Jurkat, Clone E6-1 (cell line): Measurements from ENCODE around the gene RIN2.

Source experiments
- DNase-seq: peaks from one replicate; pipeline ENCODE4 v3.0.0-alpha.2; 2011; ENCODE audit warnings: low read depth, low spot score
- H3K4me3 ChIP-seq: 2 replicates; pipeline ENCODE4 v1.5.1; 2011; ENCODE audit warnings: mild to moderate bottlenecking, low read length, control low read depth, moderate library complexity

Gene RIN2

DNA sequence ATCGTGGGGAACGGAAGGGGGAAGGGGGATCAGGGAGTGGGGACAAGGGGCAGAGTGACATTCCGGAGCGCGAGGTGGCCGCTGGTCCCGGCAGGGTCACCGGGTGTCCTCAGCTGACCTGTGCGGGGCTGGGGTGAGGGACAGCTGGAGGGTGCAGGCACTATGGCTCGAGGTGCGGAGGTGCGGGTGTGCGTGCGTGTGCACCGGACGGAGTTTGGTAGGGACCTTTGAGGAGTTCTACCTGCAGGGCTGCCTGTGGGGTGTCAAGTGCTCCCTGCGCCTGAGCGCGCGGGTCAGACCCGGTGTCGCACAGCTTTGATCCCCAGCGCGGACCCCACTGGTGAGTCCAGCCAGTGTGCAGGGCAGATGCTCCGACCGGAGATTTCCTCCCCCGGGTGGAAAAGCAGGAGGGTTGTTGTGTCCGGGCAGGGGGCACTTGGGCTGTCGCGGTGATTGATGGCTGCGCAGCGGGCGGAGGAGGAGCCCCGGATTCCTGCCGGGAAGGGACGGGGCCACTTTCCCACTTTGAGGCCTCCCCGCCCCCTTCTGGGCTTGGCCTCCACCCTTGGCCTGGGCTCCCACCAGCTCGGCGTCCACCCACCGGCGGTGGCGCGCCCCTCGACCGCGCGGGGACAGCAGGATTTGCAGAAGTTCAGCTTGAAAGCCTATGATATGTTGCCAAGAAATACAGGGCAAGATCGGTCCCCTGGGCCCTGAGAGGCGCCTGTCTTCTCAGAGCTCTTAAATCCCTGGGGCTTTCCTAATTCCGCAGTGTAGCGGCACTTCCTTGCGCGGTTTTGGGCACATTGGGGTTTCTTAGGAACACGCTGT lies 658 bp downstream of the RIN2 start:
- H3K4me3 ChIP-seq = no peak overlapping the region
- DNase-seq = no peak

DNA sequence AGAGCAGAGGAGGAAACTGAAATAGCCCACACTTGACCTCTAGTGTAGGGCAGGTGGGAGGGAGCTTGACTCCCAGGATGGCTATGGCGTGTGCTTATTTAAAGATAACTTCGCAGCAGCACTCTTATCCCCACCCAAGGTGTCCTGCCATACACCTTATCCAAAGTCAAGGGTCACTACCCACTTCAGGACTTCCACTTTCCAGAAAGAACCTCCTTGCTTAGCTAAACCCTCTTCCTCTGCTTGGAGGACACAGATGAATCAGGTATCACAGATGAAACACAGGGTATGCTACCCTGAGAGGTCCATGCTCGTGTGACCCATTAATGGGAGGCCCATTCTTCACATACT lies 2.3 kb downstream of the RIN2 start:
- no peak for DNase-seq
- no peak overlapping the region for H3K4me3 ChIP-seq

DNA sequence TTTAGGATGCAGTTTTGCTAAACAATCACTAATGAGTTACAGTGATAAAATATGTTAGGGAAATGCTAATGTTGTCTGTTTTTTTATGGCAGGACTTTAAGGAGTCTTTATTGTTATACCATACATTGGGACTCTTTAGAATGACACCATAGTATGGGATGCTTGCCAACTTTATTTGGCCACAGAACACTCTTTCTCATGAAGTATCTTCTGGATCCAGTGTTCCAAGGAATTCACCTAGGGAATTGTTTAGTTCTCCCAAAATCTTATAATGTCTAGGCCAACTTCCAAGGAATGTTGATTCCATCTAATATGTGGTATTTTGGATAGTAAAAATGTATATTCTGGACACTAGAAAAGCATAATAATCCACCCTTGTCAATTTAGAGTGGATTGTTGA lies 3.3 kb downstream of the RIN2 start:
- no peak for DNase-seq
- no peak overlapping the region for H3K4me3 ChIP-seq

DNA sequence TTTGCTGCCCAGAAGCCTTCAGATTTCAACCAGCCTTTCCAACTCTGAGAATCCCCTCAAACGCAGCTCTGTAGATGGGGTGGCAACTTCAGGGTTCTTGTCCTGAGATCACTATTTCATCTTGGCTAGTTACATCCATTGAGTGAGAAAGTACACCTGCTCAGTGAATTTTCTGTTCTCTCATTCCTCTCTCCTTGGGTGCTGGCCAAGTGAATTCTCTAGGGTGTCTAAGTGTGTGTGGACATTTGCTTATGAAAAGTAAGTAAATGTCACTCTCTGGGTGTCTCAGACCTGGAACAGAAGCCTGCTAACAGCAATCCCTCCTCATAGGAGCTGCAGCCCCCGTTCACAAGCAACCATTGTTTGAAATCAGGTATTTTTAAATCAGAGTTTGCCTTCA lies 3.8 kb downstream of the RIN2 start:
- DNase-seq = no peak
- H3K4me3 ChIP-seq = no peak overlapping the region

DNA sequence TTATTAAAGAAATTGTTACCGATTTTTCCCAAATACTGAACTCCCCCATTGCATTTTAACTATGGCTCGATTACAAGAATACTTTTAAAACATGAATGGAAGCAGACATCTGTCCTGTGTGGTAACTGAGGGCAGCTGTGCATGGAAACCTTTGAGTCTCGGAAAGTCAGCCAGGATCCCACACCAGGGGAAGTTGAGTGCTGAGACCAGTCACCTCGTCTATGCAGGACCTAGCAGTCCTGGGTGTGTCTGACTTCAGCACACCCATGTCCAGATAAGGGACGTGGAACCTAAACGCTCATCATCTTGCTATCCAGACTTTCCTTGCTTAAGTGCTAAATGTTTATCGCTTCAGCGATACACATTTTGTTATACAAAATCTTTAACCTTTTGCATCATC lies 6.1 kb downstream of the RIN2 start:
- no peak overlapping the region for H3K4me3 ChIP-seq
- no peak for DNase-seq

DNA sequence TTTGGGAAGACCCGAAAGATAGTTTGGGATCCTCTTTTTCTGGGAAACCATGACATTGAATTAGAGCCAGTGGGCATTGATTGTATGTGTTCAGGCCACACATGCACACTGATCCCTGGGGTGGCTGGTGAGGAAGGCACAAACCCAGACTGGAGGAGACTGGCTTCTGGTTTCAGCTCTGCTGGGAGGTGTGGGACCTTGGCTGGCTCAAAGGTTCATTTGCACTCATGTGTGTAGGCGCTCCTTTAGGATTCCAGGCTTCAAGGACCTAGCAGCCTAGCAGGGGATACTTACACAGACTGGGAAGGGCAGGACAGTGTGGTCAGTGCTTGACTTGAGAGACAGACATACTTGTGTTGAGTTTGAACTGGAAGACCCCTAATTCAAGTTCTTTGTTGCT lies 7.2 kb downstream of the RIN2 start:
- DNase-seq = no peak
- H3K4me3 ChIP-seq = no peak overlapping the region

DNA sequence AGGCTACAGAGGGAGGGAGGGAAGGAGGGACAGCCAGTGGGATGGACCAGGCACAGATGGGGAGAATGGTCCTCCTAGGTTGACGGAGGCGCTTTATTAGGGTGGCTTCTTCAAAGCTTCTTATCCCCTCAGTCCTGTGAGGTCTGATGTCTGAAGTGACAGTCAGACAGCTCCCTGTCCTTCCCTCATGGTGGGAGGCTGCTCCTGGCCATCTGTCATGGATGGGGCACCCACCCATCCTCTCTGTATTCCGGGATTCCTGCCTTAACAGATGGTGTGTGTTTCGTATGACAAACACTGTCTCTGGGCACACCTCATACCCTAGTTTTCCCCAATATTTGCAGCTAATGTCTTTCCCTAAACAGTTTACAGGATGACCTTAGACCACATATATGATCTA lies 7.9 kb downstream of the RIN2 start:
- DNase-seq = no peak
- H3K4me3 ChIP-seq = no peak overlapping the region

DNA sequence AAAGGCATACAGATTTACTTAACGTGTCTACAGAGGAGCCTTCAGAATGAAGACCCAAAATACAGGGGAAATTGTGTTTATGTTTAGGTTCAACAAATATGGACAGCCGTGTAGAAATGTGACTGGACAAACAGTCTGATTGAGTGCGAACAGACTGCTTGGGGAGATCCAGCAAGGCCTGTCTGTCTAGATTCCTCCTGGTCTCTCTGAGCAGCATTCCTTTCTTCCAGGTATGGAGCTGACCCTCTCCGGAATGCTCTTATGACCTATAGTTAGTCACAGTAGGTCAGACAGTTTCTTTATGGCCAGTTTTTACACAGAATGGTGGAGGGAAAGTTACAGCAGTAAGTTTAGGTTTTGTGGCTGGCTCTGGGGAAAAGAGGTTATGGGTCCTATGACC lies 9.0 kb downstream of the RIN2 start:
- no peak for DNase-seq

DNA sequence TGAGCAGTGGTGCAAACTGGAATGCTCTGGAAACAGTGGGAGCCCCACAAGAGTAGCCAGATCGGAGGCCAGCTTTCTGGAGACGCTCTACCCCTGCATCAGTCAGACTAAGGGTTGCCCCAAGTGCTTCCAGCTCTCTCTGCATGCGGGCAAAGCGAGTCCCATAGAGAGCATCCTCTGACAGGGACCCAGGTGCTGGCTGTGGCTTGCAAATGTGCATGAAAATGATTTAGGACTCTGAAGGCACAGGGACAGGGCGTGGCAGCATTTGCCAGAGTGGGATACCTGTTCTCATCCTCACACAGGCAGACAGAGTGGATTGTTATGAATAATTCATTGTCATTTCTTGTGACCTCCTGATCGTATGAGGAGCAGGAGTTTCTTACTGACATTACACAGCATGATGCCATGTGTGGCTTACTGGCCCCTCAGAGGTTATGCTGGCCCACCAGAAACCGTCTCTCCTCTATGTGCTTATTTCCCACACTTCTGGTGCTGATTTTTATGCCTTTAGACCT lies 10.3 kb downstream of the RIN2 start:
- no peak for DNase-seq
- no peak overlapping the region for H3K4me3 ChIP-seq

More for the DNA sequence above, 9.0 kb downstream of the RIN2 start:
- H3K4me3 ChIP-seq = no peak overlapping the region

DNA sequence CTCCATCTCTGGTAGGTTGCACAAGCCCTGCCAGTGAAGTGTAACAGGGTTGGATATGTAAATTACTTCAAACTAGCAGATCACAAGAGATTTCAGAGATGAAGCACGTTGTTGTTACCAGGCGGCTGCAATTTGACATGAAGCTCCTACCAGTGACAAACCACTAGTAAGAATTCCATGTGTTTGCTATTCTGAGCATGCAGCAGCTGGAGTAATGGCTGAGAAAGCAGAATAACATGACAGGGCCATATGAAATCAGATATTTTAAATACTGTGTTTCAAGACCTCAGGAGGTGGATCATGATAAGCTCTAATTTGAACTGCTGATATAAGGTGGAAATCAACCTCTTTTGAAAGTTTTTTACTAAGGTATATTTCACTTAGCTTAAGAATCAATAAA lies 11.4 kb downstream of the RIN2 start:
- H3K4me3 ChIP-seq = no peak overlapping the region
- no peak for DNase-seq

DNA sequence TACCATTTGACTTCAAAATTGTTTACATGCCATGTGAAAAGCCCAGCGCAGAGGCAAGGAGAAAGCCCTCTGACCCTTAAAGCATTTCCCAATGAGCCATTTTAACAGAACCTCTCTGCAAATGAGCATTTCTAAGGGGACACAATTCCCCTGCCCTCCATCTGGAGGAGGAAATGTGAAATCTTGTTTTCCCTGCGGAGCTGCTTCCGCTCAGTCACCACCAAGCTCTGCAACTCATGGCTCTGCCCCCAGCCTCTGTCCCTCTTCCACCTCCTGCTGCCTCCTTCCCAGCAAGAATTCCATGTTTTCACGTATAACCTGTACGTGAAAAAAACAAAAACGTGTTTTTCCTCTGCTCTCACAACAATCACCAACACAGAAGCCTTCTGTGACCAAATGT lies 12.3 kb downstream of the RIN2 start:
- no peak overlapping the region for H3K4me3 ChIP-seq
- DNase-seq = no peak

DNA sequence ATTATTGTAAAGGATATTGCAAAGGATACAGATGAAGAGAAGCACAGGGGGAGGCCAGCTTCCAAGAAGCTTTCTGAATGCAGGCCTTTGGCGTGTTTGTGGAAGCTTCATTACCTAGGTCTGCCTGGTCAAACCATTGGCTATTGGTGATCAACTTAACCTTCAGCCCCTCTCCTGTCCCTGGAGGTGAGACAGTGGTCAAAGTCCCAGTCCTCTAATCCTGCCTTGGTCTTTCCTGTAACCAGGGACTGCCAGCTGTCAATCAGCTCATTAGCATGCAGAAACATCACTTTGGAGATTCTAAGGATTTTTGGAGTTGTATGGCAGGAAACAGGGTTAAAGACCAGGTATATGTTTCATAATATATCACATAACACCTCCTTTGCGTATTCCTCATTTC lies 13.0 kb downstream of the RIN2 start:
- no peak for DNase-seq
- H3K4me3 ChIP-seq = no peak overlapping the region

DNA sequence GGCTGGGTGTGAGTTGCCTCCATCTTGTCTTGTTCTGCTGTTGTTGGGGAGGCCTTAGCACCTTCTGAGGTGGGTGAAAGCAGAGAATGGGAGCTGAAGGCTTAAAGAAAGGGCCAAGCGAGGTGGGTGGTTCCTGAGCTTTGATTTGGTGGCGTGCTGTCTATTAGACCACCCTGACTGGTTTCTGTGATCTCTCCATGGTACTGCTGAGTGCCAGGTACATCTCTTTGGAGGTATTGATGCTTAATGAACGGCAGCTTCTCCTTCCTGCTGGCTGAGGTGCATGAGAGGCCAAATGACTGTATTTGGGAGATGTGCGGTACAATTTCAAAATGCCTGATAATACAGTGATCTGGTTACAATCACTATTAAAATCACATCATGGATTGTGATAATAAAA lies 15.4 kb downstream of the RIN2 start:
- no peak overlapping the region for H3K4me3 ChIP-seq
- no peak for DNase-seq

DNA sequence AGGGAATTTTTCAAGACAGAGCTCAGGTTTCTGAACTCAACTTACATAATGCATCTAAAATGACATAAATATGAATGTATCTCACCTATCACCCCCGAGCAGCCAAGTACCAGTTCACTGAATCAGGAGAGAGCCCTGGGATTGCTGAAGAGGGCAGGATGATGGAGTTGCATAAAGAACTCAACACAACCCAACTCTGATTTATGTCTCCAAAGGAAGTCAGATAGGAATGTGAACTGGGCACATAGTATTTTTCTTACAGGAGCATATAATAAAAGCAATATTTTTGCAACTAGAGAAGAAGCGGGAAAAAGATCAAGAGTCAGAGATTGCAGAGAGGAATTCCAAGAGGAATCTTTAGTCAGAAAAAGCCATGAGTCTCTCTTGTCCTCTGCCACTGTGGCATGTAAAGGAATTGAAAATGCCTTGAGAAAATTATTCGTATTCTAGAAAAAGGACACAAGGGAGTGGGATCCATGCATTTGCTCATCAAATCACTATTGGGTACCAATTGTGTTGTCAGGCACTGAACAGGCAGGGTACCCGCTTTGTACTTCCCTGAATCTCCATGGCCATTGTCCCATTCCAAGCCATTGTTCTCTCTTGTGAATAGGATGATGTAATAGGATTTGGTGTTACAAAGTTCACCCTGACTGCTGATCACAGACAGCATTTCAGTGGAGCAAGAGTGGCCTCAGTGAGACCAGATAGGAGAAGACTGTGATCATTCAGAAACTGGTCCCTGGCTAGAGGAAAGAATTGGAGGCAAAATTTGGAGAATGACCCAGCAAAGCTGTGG lies 16.3 kb downstream of the RIN2 start:
- H3K4me3 ChIP-seq = no peak overlapping the region
- DNase-seq = no peak

DNA sequence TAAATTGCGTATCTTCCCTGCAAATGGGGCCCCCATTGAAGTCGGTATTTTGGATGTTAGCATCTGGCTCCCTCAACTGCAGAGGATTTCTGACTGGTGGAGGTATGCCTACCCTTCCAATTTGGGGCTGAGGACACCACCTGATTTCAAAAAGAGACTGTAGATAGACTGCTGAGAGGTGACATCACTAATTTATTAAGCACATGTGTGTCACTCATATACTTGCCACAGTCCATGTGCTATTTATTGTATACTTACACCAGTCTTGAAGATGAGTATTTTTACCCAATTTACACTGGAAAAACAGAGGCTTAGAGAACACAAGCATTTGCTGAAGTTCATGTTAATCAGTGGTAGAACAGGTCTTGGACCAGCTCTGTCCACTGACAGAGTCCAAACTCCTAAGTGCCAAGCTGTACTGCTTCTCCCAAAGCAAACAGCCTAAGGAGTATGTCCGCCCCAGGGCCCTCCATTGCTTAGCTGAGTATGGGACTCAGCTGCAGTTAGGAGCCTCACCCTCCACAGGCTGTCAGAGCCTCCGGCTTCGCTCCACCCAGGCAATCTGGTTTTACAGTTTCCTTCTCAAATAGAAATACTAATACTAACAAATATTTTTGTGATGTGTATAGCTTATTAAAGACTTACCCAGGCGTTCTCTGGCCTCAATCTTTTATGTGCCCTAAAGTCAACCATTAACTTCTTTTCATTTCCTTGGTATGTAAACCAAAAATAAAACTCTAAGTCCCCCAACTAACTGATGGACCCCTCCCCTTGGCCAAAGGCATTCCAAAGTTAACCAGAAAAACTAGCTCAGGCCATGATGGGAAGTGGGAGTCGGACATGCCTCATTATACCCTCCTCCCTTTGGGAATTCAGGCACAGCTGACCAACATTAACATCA lies 17.5 kb downstream of the RIN2 start:
- H3K4me3 ChIP-seq = no peak overlapping the region
- no peak for DNase-seq

DNA sequence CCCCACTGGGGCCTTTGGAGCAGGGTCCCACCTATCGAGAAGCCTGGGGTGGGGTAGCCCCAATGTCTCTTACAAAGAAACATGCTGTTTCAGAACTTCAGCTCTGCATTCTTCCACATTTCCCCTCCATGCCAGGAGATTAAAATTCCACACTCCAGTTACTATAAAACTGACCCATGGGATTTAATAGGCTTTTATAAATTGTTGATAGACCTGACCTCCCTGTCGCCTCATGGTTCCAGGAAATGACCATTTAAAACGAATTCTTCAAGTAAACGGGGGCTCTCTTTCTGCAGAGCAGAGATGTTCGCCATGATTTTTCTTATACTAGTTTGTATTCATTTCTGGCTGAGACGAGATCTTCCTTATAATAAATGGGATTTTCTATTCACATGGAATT lies 19.3 kb downstream of the RIN2 start:
- DNase-seq = no peak
- no peak overlapping the region for H3K4me3 ChIP-seq

DNA sequence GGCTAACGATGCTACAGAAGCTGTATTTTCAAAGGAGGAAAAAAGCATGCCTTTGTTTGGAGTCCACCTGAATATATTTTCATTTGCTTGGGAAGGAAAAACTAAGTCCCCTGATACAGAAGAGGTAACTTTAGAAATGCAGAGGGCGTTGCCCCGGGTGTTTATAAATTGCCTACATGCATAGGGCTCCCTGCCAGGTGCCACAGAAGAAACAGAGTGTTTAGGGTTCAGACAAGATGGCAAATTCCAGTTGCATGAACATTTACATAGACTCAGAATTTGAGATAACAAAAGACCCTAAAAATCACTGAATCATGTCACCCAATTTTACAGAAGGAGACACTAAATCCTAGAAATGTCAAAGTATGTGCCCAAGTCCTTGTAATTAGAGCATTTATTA lies 19.9 kb downstream of the RIN2 start:
- H3K4me3 ChIP-seq = no peak overlapping the region
- no peak for DNase-seq

DNA sequence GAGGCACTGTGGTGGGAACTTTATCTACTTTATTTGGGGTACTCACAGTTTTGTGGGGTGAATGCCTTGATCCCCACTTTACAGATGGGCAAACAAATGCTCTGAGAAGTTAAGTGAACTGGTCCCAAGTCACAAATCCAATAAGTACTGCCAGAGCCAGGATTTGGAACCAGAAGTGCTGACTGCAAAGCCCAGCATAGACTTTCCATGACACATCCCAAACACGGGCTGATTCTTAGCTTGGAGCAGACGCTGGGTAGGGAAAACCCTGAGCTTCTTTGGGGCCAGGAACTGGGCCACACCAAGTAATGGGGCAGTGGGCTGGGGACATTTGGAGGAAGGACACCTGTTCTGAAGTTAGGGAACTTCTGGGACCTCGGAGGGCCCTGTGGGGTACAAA lies 20.3 kb downstream of the RIN2 start:
- DNase-seq = no peak
- no peak overlapping the region for H3K4me3 ChIP-seq

DNA sequence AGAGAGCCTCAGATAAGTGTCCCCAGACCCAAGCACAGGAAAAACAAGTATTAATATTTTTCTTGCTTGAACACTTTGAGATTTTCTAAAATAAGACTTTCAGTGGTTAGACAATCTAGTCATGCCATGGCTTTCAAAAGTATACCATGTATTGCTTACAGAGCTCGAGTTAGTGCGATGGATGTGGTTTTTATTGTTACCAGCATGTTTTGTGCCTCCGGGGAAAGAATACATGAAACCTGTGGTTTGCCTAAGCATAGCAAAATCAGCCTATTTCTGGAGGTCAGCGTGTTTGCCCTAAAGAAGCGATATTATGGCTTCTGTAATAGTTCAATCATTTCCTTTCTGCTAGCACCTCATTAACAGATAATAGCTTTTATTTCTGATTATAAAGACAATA lies 21.6 kb downstream of the RIN2 start:
- no peak for DNase-seq
- H3K4me3 ChIP-seq = no peak overlapping the region

DNA sequence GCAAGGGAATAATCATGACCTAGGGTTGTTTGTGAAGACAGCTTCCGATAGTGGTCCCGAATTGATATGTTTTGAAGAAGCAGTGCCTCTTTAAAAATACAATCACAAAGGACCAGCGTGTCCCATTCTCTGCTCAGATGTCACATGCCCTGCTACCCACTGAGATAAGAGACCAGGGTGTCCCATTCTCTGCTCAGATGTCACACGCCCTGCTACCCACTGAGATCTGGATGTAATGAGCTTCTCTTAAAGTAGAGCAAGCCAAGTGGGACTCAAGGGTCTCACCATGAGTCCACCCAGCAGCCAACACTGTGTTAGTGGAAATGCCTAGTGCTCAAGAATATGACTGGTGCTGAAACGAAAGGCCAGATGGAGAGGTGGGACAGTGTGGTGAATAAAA lies 22.2 kb downstream of the RIN2 start:
- H3K4me3 ChIP-seq = no peak overlapping the region
- DNase-seq = no peak
